Measurements from ENCODE around the gene ARL3.
"Not testable (repeated sequence)": the region's sequence is repeated elsewhere in the genome, so short reads cannot be mapped to it uniquely, and the experiment has no call there.

Gene ARL3

DNA sequence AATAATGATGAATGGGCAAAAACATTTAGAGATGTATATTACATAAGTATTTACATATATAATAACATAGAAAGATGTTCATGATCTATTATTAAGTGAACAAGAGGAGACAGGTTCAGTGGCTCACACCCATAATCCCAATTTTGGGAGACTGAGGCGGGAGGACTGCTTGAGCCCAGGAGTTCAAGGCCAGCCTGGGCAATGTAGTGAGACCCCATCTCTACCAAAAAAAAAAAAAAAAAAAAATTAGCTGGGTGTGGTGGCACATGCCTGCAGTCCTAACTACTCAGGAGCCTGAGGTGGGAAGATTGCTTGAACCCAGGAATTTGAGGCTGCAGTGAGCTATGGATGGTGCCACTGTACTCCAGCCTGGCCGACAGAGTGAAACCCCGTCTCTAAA, 12.4 kb downstream of the ARL3 start:
- no peak for DNase-seq

DNA sequence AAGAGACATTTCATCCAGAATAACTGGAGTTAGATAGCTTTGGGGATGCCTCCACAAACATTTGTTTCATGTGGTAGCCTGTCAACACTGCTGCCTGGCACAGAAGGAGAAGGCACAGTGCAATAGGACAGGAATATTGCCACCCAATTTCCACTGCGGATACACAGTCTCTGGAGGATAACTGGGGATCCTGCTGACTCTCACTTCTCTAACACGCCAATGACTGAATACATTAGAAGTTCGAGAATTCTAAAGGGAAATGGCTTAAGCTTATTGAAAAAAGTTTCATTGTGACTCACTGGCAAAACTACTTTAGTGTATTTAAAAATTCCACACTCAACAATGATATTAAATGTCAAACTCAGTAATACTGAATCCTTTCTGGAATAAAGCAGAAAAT, 12.9 kb downstream of the ARL3 start:
- no peak for DNase-seq

GRCh38 chr10:102698894-102699293, 15.3 kb downstream of the ARL3 start:
- no peak for DNase-seq

- DNase-seq, result no peak
Measured at GRCh38 chr10:102696736-102697135, 17.5 kb downstream of the ARL3 start.

GRCh38 chr10:102695401-102695800, 18.8 kb downstream of the ARL3 start:
- DNase-seq, result not testable (repeated sequence)

DNA sequence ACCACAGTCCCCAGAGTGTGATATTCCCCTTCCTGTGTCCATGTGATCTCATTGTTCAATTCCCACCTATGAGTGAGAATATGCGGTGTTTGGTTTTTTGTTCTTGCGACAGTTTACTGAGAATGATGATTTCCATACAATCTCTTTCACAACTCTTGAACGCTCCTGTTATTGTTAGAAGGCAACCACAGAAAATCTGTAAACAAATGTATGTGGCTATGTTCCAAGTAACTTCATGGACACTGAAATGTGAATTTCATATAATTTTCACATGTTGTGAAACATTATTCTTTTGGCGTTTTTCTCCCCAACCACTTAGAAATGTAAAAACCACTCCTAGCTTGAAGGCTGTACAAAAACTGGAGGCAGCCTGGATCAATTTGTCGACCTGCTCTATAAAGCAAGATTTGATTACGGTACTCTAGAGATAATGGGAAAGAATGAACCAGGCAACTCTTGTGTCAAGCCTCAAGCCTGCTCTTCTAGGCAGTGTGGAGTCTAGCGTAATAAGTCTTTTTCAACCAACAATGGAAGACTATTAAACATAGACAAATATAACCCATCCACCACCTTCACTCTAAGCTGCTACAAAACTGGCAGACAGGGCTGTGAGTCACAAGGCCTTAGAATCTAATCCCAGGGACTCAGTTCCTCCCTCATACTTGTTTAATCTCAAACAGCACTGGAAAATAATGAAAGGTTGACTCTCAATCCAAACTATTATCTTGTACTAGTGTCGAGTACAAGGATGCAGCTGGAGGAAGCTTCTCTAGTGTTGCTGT, 22.7 kb downstream of the ARL3 start:
- DNase-seq, result no peak

DNA sequence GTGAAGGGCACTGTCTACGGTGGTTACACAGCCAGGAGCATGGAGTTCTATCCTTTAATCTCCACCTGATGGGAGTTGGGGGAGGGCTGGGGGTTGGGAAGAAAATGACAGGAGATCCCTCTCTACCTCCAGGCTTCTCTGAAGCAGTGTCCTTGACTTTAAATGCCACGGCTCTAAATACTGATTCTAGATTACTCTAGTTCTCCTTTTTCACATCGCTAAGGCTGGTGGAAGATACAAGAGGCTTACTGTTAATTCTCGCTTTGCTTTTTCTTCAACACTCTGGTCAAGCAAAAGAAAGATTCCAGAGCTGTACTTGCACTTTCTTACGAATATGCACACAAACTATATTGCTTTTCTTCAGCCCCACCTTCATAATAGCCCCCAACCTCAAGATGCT, 30.5 kb downstream of the ARL3 start:
- no peak for DNase-seq

DNA sequence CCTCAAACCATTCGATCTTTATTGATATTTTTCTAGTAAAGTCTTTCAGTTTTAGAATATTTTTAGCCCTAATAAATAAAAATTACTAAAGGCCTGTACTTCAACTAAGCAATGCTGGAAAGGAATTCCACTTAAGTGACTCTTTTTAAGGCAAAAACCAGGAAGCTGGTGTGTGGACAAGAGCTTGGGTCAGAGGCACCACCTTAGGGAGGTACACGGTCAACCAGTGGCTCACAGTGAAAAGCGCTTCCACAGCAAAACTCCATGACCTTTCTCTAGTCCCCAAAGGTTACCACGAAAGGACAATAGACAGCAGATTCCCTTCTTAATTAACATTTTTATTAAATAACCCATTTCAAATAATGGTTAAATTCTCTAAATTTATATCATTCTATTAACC, 31.2 kb downstream of the ARL3 start:
- DNase-seq, result no peak

DNA sequence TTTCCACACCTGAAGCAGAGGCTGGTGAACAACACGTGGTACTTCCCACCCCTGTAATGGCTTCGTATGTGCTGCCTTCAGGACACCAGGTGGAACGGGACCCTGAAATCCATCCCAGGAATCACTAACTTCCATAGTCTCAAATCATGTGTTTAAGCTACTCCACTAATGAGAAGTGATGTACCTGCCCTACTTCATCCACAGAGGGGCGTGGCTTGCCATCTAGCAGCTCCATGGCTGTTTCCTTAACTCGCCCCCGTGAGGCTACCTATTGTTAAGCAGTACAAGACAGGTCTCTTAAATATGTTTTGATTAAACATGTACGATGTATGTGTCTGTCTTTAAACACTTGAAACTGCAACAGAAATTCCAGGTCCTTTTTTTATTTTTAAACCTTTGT, 31.8 kb downstream of the ARL3 start:
- DNase-seq, result no peak

DNA sequence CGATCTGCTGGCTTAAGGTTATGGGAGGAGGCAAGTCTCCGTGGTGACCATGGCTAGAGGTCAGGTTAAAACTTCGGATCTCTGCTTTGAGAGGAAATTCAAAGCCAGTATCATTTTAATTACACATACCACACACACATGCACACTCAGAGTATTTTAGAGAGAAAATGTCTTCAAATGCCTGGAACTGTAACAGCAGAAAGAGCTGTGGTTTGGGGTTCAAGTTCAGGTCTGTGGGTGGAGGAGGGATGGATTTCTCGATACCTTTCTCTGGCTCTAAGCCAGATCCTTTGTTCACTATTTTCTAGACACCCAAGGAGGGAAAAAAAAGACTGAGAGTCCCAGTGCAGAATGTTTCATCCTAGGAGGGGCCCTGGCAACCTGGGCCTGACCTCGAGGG, 32.5 kb downstream of the ARL3 start:
- no peak for DNase-seq

DNA sequence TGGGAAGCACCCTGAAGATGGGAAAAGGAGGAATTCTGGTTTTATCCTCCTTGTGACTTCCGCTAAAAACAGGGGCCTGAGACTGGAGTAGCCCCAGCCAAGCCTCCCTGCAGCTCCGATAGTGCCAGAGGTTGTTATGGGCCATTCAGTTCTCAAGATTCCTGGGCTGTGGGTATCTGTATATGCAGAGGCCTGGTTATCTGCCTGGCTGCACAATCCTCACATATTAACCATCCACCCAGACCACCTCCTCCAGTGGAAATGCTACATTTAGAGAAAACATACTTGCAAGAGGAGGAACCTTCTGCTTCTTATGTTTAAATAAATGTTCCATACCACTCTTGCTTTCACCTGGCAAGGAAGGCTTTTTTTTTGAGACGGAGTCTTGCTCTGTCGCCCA, 34.6 kb downstream of the ARL3 start:
- no peak for DNase-seq

GRCh38 chr10:102678842-102679289, 35.3 kb downstream of the ARL3 start:
- DNase-seq, result no peak

- DNase-seq, result no peak
Measured at GRCh38 chr10:102678068-102678400, 36.2 kb downstream of the ARL3 start.

GRCh38 chr10:102677331-102678067, 36.7 kb downstream of the ARL3 start:
- no peak for DNase-seq

- no peak for DNase-seq
Measured at GRCh38 chr10:102676534-102677315, 37.5 kb downstream of the ARL3 start.

- DNase-seq, result no peak
Measured at GRCh38 chr10:102675666-102676533, 38.3 kb downstream of the ARL3 start.

- DNase-seq, result no peak
Measured at GRCh38 chr10:102675011-102675665, 39.1 kb downstream of the ARL3 start.

DNA sequence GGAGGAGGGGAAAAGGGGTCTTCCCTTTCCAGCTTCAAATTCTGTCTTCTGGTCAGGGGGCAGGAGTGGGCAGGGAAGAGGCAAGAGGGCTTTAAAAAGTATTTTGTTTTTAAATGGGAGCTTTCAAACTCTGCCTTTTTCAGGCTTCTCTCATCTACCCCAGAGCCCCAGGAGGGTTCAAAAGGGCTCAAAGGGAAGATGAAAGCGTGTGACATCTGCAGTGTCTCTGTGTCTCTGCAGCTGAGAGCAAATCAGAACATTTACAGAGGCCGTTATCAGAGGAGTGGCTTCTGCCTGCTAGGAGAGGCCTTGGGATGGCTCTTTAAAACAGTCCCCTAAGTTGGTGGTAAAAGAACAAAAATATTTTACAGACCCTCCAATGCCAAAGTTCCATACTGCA, 39.6 kb downstream of the ARL3 start:
- no peak for DNase-seq

DNA sequence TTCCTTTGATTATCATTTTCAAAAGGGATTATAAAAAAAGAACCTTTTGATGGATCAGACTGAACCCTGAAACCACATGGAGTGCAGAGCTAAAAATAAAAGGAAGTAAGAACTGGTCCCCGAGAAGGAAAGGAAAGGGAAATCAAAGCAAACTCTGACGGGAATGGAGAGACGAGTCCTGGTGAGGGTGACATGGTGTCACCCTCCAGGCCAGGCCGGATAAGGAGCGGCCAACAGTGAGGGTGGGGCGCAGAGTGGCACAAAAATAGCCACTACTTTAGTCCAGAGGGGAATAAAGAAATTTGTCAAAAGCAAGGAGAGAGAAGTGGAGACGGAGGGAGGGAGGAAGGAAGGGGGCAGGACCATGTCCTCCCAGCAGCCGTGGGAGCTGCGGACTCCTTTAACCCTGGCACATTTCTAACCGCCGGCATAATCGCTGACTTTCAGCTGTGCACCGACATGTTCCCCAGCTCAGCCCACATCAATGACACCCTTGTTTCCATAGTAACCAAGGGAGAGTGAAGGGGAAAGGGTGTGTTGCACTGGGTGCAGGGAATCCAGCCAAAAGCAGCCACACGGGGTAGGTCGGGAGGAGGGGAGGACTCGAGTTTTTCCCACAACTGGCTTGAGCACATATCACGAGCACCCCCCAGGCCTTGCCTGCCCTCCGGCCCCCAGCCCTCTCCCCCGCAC, 40.2 kb downstream of the ARL3 start:
- no peak for DNase-seq

DNA sequence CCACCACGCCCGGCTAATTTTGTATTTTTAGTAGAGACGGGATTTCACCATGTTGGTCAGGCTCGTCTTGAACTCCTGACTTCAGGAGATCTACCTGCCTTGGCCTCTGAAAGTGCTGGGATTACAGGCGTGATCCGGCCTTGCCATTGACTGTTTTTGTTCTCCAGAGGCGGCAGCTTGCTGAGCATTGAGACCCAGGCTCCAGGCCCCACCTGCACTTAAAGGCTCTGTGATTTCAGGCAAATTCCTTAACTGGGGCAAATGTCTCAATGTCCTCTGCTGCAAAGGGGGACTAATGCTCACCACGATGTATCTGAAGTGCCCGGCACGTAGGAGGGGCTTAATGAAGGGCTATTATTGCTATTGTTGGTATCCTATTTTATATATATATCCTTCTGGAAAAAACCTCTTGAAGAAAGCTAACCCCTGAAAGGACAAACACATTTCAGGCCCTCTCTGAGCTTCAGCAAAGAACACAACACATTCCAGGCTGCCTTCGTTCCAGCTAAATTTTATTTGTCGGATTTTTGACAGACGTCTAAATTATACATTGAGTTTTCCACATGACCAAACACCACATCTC, 40.9 kb downstream of the ARL3 start:
- DNase-seq, result no peak

DNA sequence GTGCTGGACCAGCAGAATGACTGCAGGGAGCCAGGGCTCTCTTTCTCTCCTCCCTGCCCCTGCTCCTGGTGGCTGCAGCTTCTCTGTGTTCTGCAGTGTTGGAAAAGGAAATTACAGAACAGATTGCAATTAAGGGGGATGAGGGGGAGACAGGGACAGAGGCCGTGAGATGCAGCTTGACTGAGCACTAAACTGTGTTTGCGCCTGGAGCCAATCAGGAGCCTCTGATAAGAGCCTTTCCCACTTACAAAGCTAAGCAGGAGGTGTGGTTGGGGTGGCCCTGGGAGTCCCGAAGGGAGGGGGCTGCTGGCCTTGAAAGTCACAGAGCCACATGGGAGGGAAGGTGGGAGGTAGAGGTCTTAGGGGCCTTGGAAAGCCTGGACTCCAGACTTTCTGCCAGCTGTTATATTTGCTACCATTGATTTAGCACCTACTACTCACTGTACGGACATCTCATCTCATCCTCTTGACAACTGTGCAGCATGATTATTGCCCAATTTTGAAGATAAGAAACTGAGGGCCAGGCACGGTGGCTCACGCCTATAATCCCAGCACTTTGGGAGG, 43.2 kb downstream of the ARL3 start:
- DNase-seq, result no peak

Measured in NCI-H446 treated with DMSO at 0.1 percent for 48 hours (cell line).